H9 (cell line): Measurements from ENCODE around the gene CHRNA4. TPM values are rescaled to one million over a fixed set of nuclear protein-coding genes. Genes with fewer than 3 reads are reported as not detected.

Experiments
- DNase-seq: peaks from one replicate; pipeline ENCODE4 v3.0.0-alpha.2; 2017
- H2AFZ ChIP-seq: one replicate; pipeline ENCODE4 v1.6.1; 2013; ENCODE audit warnings: mild to moderate bottlenecking, low read length, control low read depth, moderate library complexity
- H2AK5ac ChIP-seq: 2 replicates; pipeline ENCODE4 v1.6.1; 2013; ENCODE audit warnings: low read length, control low read depth, mixed read lengths; ENCODE audit not compliant: insufficient read length
- H2BK120ac ChIP-seq: one replicate; pipeline ENCODE4 v1.6.1; 2013; ENCODE audit warnings: low read depth, mild to moderate bottlenecking, low read length, control low read depth, inconsistent platforms; ENCODE audit not compliant: poor library complexity, severe bottlenecking
- H2BK12ac ChIP-seq: 2 replicates; pipeline ENCODE4 v1.6.1; 2013; ENCODE audit warnings: low read length, control low read depth, mixed read lengths, low read depth; ENCODE audit not compliant: insufficient read length
- H2BK15ac ChIP-seq: 2 replicates; pipeline ENCODE4 v1.6.1; 2013; ENCODE audit warnings: low read depth, low read length, control low read depth
- H2BK20ac ChIP-seq: one replicate; pipeline ENCODE4 v1.6.1; 2013; ENCODE audit warnings: low read depth, mild to moderate bottlenecking, low read length, control low read depth, inconsistent platforms; ENCODE audit not compliant: poor library complexity, severe bottlenecking
- H2BK5ac ChIP-seq: 2 replicates; pipeline ENCODE4 v1.6.1; 2013; ENCODE audit warnings: low read length, control low read depth, mixed read lengths; ENCODE audit not compliant: insufficient read length
- H3K14ac ChIP-seq: 2 replicates; pipeline ENCODE4 v1.6.1; 2013; ENCODE audit warnings: low read length, control low read depth; ENCODE audit not compliant: insufficient read depth
- H3K18ac ChIP-seq: 2 replicates; pipeline ENCODE4 v1.6.1; 2013; ENCODE audit warnings: low read depth, mild to moderate bottlenecking, mixed read lengths, low read length, control low read depth; ENCODE audit not compliant: insufficient read length
- H3K23ac ChIP-seq: 2 replicates; pipeline ENCODE4 v1.6.1; 2013; ENCODE audit warnings: low read length, control low read depth, mixed read lengths, low read depth; ENCODE audit not compliant: insufficient read length
- H3K23me2 ChIP-seq: 2 replicates; pipeline ENCODE4 v1.6.1; 2013; ENCODE audit warnings: low read depth, mild to moderate bottlenecking, mixed read lengths, low read length, control low read depth; ENCODE audit not compliant: insufficient read length, poor library complexity, severe bottlenecking
- H3K27ac ChIP-seq: 2 replicates; pipeline ENCODE4 v1.5.1; 2013; ENCODE audit warnings: low read length, control low read depth, mixed read lengths, low read depth; ENCODE audit not compliant: insufficient read length
- H3K27me3 ChIP-seq: 2 replicates; pipeline ENCODE4 v1.6.1; 2013; ENCODE audit warnings: low read length, control low read depth, inconsistent platforms; ENCODE audit not compliant: insufficient read depth
- H3K4ac ChIP-seq: 2 replicates; pipeline ENCODE4 v1.6.1; 2013; ENCODE audit warnings: low read depth, mild to moderate bottlenecking, control low read depth, inconsistent platforms, low read length, moderate library complexity
- H3K4me1 ChIP-seq: 2 replicates; pipeline ENCODE4 v1.6.1; 2013; ENCODE audit warnings: low read length, control low read depth, inconsistent platforms; ENCODE audit not compliant: insufficient read depth
- H3K4me2 ChIP-seq: 2 replicates; pipeline ENCODE4 v1.6.1; 2013; ENCODE audit warnings: low read length, control low read depth, mixed read lengths; ENCODE audit not compliant: insufficient read length, insufficient read depth
- H3K56ac ChIP-seq: 2 replicates; pipeline ENCODE4 v1.6.1; 2013; ENCODE audit warnings: low read depth, mild to moderate bottlenecking, mixed read lengths, low read length, control low read depth; ENCODE audit not compliant: insufficient read length
- H3K79me1 ChIP-seq: 2 replicates; pipeline ENCODE4 v1.6.1; 2013; ENCODE audit warnings: low read depth, mild to moderate bottlenecking, moderate library complexity, low read length, control low read depth, inconsistent platforms; ENCODE audit not compliant: insufficient read depth, poor library complexity, severe bottlenecking
- H3K79me2 ChIP-seq: 2 replicates; pipeline ENCODE4 v1.6.1; 2013; ENCODE audit warnings: low read length, control low read depth, inconsistent platforms; ENCODE audit not compliant: insufficient read depth
- H3K9ac ChIP-seq: 2 replicates; pipeline ENCODE4 v1.6.1; 2013; ENCODE audit warnings: low read length, control low read depth, mixed read lengths; ENCODE audit not compliant: insufficient read length; ENCODE audit errors: extremely low read depth
- H3K9me3 ChIP-seq: one replicate; pipeline ENCODE4 v1.6.1; 2013; ENCODE audit warnings: low read depth, low read length, inconsistent platforms; ENCODE audit not compliant: control insufficient read depth
- H3T11ph ChIP-seq: one replicate; pipeline ENCODE4 v1.6.1; 2013; ENCODE audit warnings: mild to moderate bottlenecking, low read length, control low read depth, inconsistent platforms
- H4K20me1 ChIP-seq: one replicate; pipeline ENCODE4 v1.6.1; 2013; ENCODE audit not compliant: control insufficient read depth, insufficient read length, insufficient read depth
- H4K5ac ChIP-seq: 2 replicates; pipeline ENCODE4 v1.6.1; 2013; ENCODE audit warnings: low read depth, mild to moderate bottlenecking, mixed read lengths, low read length, control low read depth; ENCODE audit not compliant: insufficient read length
- H4K8ac ChIP-seq: replicated peaks from 2 replicates; pipeline ENCODE4 v1.6.1; 2013; ENCODE audit warnings: low read length, control low read depth, mixed read lengths, low read depth; ENCODE audit not compliant: insufficient read length
- H4K91ac ChIP-seq: 2 replicates; pipeline ENCODE4 v1.6.1; 2013; ENCODE audit warnings: low read depth, mild to moderate bottlenecking, moderate library complexity, mixed read lengths, low read length, control low read depth; ENCODE audit not compliant: insufficient read length
- H3K27ac Mint-ChIP-seq, 3 experiments: 2 replicates in 2 of 3; 3 replicates in 1 of 3; pipeline ENCODE4 v1.8.0; 2020 to 2021; ENCODE audit warnings: mixed read lengths in 3 of 3, mild to moderate bottlenecking in 1 of 3, moderate library complexity in 1 of 3
- H3K27me3 Mint-ChIP-seq: 2 replicates; pipeline ENCODE4 v1.8.0; 2021; ENCODE audit warnings: low read depth, mild to moderate bottlenecking, moderate library complexity, mixed read lengths
- H3K36me3 Mint-ChIP-seq, 3 experiments: 2 replicates in 2 of 3; 3 replicates in 1 of 3; pipeline ENCODE4 v1.8.0; 2020 to 2021; ENCODE audit warnings: low read depth in 3 of 3, mixed read lengths in 3 of 3; ENCODE audit not compliant: insufficient read depth in 1 of 3
- H3K4me1 Mint-ChIP-seq, 2 experiments: 2 replicates each; pipeline ENCODE4 v1.8.0; 2020; ENCODE audit warnings: mixed read lengths in 2 of 2
- H3K4me3 Mint-ChIP-seq, 2 experiments: 2 replicates in 1 of 2; 3 replicates in 1 of 2; pipeline ENCODE4 v1.8.0; 2020 to 2021; ENCODE audit warnings: mild to moderate bottlenecking in 2 of 2, mixed read lengths in 2 of 2, moderate library complexity in 1 of 2
- H3K9me3 Mint-ChIP-seq, 2 experiments: 2 replicates in 1 of 2; 3 replicates in 1 of 2; pipeline ENCODE4 v1.8.0; 2020; ENCODE audit warnings: mild to moderate bottlenecking in 2 of 2, mixed read lengths in 2 of 2, moderate library complexity in 1 of 2
- CTCF ChIP-seq: fragments of 200-600 bp; sonication (generic); conservative IDR thresholded peaks from 3 replicates; pipeline ENCODE4 v1.8.0; 2021; ENCODE audit warnings: antibody characterized with exemption, mild to moderate bottlenecking
- WGBS: extraction: QIAGEN DNeasy Blood & Tissue Kit; methylation state at CpG from one replicate; pipeline ENCODE4 v1.1.7; 2013; ENCODE audit warnings: missing lambda C conversion rate, low lambda C conversion rate, mixed read lengths; ENCODE audit not compliant: insufficient read length; ENCODE audit errors: extremely low coverage; 5-methylcytosine and 5-hydroxymethylcytosine counted together
- total RNA-seq: library from RNA; stranded (reverse); gene quantifications from 2 replicates; pipeline ENCODE4 v1.2.1, GENCODE V29; 2021

Gene CHRNA4
- total RNA-seq, 1 experiment from 2014 or later: 2.5 TPM

- no peak overlapping the region for H4K5ac ChIP-seq
- H2BK12ac ChIP-seq: no peak overlapping the region
- Mint-ChIP-seq H3K27me3 (peaks cover 17% of the 10 kb centered on the region), H3K36me3 (no peaks in the 10 kb centered on the region), H3K9me3 (no peaks in the 10 kb centered on the region), H3K4me3 (peak overlapping the region in 1 of 2 experiments; percentile 60; a peak in 1 of 5 replicates), H3K27ac (peak overlapping the region in 2 of 3 experiments; percentile 28 to 87; a peak in 2 of 7 replicates), H3K4me1 (peaks cover 7 to 25% of the 10 kb centered on the region in 2 experiments)
- H3K27ac ChIP-seq: no peak overlapping the region
- H3K4ac ChIP-seq: no peak overlapping the region
- H3K4me2 ChIP-seq: peak overlapping the region; percentile 19
- no peak overlapping the region for H3T11ph ChIP-seq
- DNase-seq: no peak
- no peaks in the 10 kb centered on the region for H3K79me1 ChIP-seq
- no peak overlapping the region for H2BK20ac ChIP-seq
- WGBS: no CpG with 5 or more reads among the region's 17 CpGs
- H2AFZ ChIP-seq: no peak overlapping the region
- no peak overlapping the region for H2BK5ac ChIP-seq
- TF ChIP-seq CTCF: no peak
- no peak overlapping the region for H3K9ac ChIP-seq
- no peak overlapping the region for H2BK15ac ChIP-seq
- no peaks in the 10 kb centered on the region for H3K23me2 ChIP-seq
- H3K4me1 ChIP-seq: no peaks in the 10 kb centered on the region; the same call in 1 of the 2 replicates
- no peak overlapping the region for H3K14ac ChIP-seq
- H4K91ac ChIP-seq: no peak overlapping the region
- H3K23ac ChIP-seq: no peak overlapping the region
- H4K20me1 ChIP-seq: no peaks in the 10 kb centered on the region
- H2BK120ac ChIP-seq: no peak overlapping the region
- no peak overlapping the region for H3K56ac ChIP-seq
- H3K18ac ChIP-seq: no peak overlapping the region
- no peaks in the 10 kb centered on the region for H3K79me2 ChIP-seq
- H3K27me3 ChIP-seq: no peaks in the 10 kb centered on the region
- H3K9me3 ChIP-seq: no peaks in the 10 kb centered on the region
- H2AK5ac ChIP-seq: no peak overlapping the region
- H4K8ac ChIP-seq: no peak overlapping the region
Measured at GRCh38 chr20:63295422-63295821, 65.7 kb downstream of the CHRNA4 start.
